Activated T-helper 9 cell treated with anti-CD3 and anti-CD28 coated beads, Interleukin-2, amount 50 U/mL, for 16 hours (primary cell): ENCODE results near the gene DYRK4.

Experiments used
- DNase-seq: peaks from one replicate; pipeline ENCODE4 v3.0.0-alpha.2; 2020; ENCODE audit warnings: low read depth

DYRK4 gene

DNA sequence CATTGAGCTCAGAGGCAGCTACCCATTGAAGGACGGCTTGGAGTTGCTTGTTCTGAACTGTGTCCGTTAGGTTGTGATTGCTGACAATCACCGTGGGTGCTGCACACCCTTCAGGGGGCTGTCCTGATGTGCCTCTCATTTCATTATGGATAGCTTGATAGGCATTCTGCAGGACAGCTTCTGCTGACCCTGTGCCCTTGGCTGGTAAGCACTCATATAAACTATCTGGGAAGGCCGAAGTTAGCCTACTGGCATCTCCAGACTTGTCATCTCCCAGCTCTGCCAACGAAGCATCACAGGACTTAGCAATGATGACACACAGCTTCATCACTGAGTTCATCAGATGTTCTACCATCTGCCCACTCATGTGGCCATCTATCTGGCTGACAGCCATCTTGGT, 64.5 kb downstream of the DYRK4 start:
- no peak for DNase-seq

DNA sequence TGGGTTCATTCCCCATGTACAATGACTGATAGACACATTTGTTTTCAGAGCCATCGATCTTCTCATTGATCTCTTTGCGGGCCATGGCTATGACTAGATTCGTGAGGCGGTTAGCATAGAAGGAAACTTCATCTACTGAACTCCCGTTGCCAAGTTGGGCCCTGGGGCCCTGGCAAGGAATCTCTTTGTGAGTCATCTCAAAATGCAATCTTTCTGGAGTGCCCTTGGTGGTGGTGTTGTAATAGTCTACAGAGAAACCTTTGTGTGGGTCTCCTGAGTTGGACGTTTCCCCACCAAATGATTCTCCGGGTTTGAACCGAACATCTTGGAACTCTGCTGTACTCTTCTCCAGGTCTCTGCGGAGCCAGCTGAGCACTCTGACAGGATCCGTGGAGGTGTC, 66.4 kb downstream of the DYRK4 start:
- DNase-seq: no peak

DNA sequence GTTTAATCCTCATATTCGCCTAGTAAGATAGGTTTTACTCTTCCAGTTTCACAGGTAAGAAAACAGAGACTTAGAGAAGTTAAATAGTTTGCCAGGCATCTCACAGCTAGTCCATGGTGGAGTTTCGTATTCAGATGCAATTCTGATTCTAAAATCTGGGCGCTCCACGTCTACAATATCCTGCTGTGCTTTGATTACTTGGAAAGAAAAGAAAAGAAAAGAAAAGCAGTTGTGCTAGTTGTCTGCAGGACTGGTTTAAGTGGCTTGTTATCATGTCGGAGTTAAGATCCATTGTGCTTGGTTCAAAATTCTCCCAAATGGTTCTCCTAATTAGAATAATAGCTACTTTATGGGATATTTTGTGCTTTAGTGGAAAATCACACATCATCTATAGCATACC, 68.3 kb downstream of the DYRK4 start:
- no peak for DNase-seq

- no peak for DNase-seq
Observed at GRCh38 chr12:4643747-4644146, 81.7 kb downstream of the DYRK4 start.

DNA sequence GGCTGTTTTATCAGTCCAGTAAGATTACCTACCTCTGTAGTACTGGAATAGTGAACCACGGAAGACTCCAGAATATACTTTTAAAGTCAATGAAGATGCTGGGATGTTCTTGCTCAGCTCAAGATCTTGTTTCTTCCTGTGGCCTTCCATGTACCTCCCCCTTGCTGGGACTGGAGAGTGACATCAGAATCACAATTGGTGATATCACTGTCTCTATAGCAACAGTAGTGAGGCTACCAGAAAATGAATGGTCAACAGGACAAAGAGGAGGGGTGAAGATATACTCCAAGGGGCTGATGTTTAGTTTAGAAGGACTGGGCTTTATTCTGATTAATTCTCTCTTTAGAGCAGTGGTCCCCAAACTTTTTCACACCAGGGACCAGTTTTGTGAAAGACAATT, 83.0 kb downstream of the DYRK4 start:
- no peak for DNase-seq

DNA sequence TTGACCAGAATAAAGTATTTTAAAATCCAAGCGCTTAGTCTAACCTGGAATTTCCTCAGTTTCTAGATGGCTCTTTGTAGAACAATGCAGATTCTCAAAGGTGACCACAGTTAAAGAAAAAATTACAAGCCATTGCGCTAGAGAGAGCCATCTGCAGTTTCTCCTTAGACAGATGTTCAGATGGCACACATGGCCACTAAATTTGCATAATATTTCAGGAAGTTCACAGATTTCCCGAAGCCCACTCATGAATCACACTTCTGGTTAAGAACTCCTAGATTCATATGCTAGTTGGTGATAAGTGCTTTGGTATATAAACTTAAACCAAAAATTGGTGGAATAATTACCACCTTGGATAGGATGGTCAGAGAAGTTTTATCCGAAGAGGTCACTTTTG, 86.1 kb downstream of the DYRK4 start:
- no peak for DNase-seq

GRCh38 chr12:4648501-4649357, 86.7 kb downstream of the DYRK4 start, which contains the start of the genes AKAP3 and NDUFA9:
Gene AKAP3 (minus strand): TSS chr12:4649051. CDS start chr12:4638196, 10,855 bp downstream.
Gene NDUFA9 (plus strand): TSS chr12:4649114. CDS start chr12:4649127, 13 bp downstream.
- DNase-seq: peak; percentile 60

GRCh38 chr12:4649358-4649661, 87.3 kb downstream of the DYRK4 start:
- no peak for DNase-seq

GRCh38 chr12:4653257-4653656, 91.2 kb downstream of the DYRK4 start:
- DNase-seq: no peak

- DNase-seq: no peak
Observed at GRCh38 chr12:4653691-4654090, 91.7 kb downstream of the DYRK4 start.
